K562 (cell line): ENCODE data around the gene TLX2. TPM values are rescaled to one million over a fixed set of nuclear protein-coding genes. Genes with fewer than 3 reads are reported as not detected.

Experiments
- CREB5 ChIP-seq: fragments of 250-450 bp; sonication (Bioruptor Pico); IDR thresholded peaks from 2 replicates; pipeline ENCODE4 v1.5.0; 2020; ENCODE audit warnings: mild to moderate bottlenecking
- GTF2F1 ChIP-seq: IDR thresholded peaks from 2 replicates; pipeline ENCODE4 v1.6.1; 2011; ENCODE audit warnings: low read depth, low read length, improper control_type of control experiment
- ILF3 ChIP-seq: fragments of 450-650 bp; IDR thresholded peaks from 2 replicates; pipeline ENCODE4 v1.6.1; 2018; ENCODE audit warnings: antibody characterized with exemption, mild to moderate bottlenecking, moderate library complexity, borderline replicate concordance
- JUNB ChIP-seq: fragments of 450-650 bp; formaldehyde crosslinking; conservative IDR thresholded peaks from 2 replicates; pipeline ENCODE4 v1.4.0; 2020; ENCODE audit warnings: mild to moderate bottlenecking
- KAT7 ChIP-seq: sonication (generic); formaldehyde crosslinking; IDR thresholded peaks from 2 replicates; pipeline ENCODE4 v1.8.0; 2022; ENCODE audit warnings: missing genetic modification reagents, mild to moderate bottlenecking, borderline replicate concordance
- MCM5 ChIP-seq: fragments of 450-650 bp; IDR thresholded peaks from 2 replicates; pipeline ENCODE4 v1.6.1; 2016; ENCODE audit warnings: low read depth
- PPARD ChIP-seq: fragments of 250-450 bp; sonication (Bioruptor Pico); IDR thresholded peaks from 2 replicates; pipeline ENCODE4 v1.8.0; 2022; ENCODE audit warnings: inconsistent platforms, mild to moderate bottlenecking, moderate library complexity
- SAFB2 ChIP-seq: fragments of 200-400 bp; formaldehyde crosslinking; IDR thresholded peaks from 2 replicates; pipeline ENCODE4 v1.6.1; 2018; ENCODE audit warnings: borderline replicate concordance, low read length, low read depth, moderate library complexity; ENCODE audit not compliant: severe bottlenecking
- SREBF1 ChIP-seq: fragments of 150-350 bp; IDR thresholded peaks from 2 replicates; pipeline ENCODE4 v1.6.1; 2014; ENCODE audit warnings: antibody characterized with exemption, low read depth, low read length, borderline replicate concordance
- THAP12 ChIP-seq: fragments of 250-450 bp; sonication (Bioruptor Pico); IDR thresholded peaks from 2 replicates; pipeline ENCODE4 v1.9.0; 2021; ENCODE audit warnings: mild to moderate bottlenecking, inconsistent platforms
- ZNF24 ChIP-seq: fragments of 450-650 bp; IDR thresholded peaks from 2 replicates; pipeline ENCODE4 v1.6.1; 2016
- polyA plus RNA-seq, 8 experiments: library from polyadenylated mRNA; depleted of rRNA in 4 of 8; stranded (reverse) in 5 of 8; unstranded in 3 of 8; fragments of >200 nt; fragmentation: Nextera tagmentation in 2 of 8; fragmentation: Illumina TruSeq in 1 of 8; extraction: Ambion mirVana in 2 of 8; extraction: Trizol in 1 of 8; gene quantifications; 2 replicates each; pipeline versions ENCODE4 v1.2.1 to v1.2.3, GENCODE V29; 2011 to 2014; ENCODE audit warnings: inconsistent platforms in 1 of 8, missing spikeins in 1 of 8
- total RNA-seq, 7 experiments: library from RNA; depleted of rRNA in 6 of 7; stranded (reverse); fragments of >200 nt in 6 of 7; fragmentation: Illumina TruSeq in 2 of 7; extraction: Trizol in 2 of 7; gene quantifications; 2 replicates each; pipeline versions ENCODE4 v1.2.1 to v1.2.3, GENCODE V29; 2011 to 2021; ENCODE audit warnings: low replicate concordance in 1 of 7
- TF ChIP-seq, protein P1 (sequence below): fragments of 450-650 bp; IDR thresholded peaks from 2 replicates; pipeline ENCODE4 v1.7.1; 2018; ENCODE audit warnings: mild to moderate bottlenecking, low read depth; ENCODE audit not compliant: partially characterized antibody
- TF ChIP-seq, protein P2 (sequence below): sonication (generic); formaldehyde crosslinking; IDR thresholded peaks from 2 replicates; pipeline ENCODE4 v1.8.0; 2022; ENCODE audit warnings: mild to moderate bottlenecking, missing genetic modification reagents, borderline replicate concordance

Gene TLX2
- total and polyA plus RNA-seq, 9 of the 15 experiments (the other 6 are each of a cell fraction or from before 2014, with no cell fraction given), result not detected

- TF ChIP-seq KAT7, result no peak; the same call in 1 of the 2 replicates
- TF ChIP-seq PPARD, result no peak
- TF ChIP-seq MCM5, result no peak
- TF ChIP-seq GTF2F1, result no peak
- TF ChIP-seq JUNB (CRISPR knock-in tag), result peak; percentile 66; the same call in 1 of the 2 replicates
- TF ChIP-seq, protein P1, sequence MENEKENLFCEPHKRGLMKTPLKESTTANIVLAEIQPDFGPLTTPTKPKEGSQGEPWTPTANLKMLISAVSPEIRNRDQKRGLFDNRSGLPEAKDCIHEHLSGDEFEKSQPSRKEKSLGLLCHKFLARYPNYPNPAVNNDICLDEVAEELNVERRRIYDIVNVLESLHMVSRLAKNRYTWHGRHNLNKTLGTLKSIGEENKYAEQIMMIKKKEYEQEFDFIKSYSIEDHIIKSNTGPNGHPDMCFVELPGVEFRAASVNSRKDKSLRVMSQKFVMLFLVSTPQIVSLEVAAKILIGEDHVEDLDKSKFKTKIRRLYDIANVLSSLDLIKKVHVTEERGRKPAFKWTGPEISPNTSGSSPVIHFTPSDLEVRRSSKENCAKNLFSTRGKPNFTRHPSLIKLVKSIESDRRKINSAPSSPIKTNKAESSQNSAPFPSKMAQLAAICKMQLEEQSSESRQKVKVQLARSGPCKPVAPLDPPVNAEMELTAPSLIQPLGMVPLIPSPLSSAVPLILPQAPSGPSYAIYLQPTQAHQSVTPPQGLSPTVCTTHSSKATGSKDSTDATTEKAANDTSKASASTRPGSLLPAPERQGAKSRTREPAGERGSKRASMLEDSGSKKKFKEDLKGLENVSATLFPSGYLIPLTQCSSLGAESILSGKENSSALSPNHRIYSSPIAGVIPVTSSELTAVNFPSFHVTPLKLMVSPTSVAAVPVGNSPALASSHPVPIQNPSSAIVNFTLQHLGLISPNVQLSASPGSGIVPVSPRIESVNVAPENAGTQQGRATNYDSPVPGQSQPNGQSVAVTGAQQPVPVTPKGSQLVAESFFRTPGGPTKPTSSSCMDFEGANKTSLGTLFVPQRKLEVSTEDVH, result no peak
- TF ChIP-seq, protein P2, sequence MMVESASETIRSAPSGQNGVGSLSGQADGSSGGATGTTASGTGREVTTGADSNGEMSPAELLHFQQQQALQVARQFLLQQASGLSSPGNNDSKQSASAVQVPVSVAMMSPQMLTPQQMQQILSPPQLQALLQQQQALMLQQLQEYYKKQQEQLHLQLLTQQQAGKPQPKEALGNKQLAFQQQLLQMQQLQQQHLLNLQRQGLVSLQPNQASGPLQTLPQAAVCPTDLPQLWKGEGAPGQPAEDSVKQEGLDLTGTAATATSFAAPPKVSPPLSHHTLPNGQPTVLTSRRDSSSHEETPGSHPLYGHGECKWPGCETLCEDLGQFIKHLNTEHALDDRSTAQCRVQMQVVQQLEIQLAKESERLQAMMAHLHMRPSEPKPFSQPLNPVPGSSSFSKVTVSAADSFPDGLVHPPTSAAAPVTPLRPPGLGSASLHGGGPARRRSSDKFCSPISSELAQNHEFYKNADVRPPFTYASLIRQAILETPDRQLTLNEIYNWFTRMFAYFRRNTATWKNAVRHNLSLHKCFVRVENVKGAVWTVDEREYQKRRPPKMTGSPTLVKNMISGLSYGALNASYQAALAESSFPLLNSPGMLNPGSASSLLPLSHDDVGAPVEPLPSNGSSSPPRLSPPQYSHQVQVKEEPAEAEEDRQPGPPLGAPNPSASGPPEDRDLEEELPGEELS, result no peak
- TF ChIP-seq SAFB2, result no peak
- TF ChIP-seq THAP12 (CRISPR knock-in tag), result peak; percentile 69; the same call in 1 of the 2 replicates
- TF ChIP-seq CREB5 (CRISPR knock-in tag), result no peak
- TF ChIP-seq SREBF1, result no peak
- no peak; the same call in 1 of the 2 replicates for TF ChIP-seq ILF3
- no peak for TF ChIP-seq ZNF24
Observed at GRCh38 chr2:74502720-74503505, 11.3 kb upstream of the TLX2 start (continued).
